Breast epithelium (tissue), 3 donors: ENCODE measurements around the gene SMARCAD1.

Experiments used
- POLR2A ChIP-seq: fragments of 450-650 bp; IDR thresholded peaks from one replicate; pipeline ENCODE4 v1.6.1; 2016; ENCODE audit warnings: antibody characterized with exemption, mild to moderate bottlenecking, moderate library complexity
- TF ChIP-seq, protein P1 (sequence below), 3 donors: fragments of 450-650 bp; IDR thresholded peaks; one replicate each; pipeline ENCODE4 v1.5.1; 2016 to 2017; ENCODE audit warnings: antibody characterized with exemption in 3 of 3, mild to moderate bottlenecking in 3 of 3, moderate library complexity in 3 of 3

DNA sequence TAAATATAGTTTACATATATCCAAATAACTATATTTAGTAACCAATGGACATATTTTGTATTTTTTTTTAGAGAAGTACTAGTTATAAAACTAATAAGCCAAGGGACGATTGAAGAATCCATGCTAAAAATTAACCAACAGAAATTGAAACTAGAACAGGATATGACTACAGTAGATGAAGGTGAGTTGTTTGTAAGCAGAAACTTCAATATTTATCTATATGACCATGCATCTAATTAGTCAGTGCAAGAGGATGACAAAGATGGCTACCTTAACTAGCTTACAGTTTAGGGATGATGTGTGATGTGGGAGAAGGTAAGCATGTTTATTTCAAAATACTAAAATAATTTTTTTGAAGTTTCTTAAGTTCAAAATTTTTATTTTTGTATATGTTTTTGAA is 77.2 kb downstream of the SMARCAD1 start:
- TF ChIP-seq, protein P1, sequence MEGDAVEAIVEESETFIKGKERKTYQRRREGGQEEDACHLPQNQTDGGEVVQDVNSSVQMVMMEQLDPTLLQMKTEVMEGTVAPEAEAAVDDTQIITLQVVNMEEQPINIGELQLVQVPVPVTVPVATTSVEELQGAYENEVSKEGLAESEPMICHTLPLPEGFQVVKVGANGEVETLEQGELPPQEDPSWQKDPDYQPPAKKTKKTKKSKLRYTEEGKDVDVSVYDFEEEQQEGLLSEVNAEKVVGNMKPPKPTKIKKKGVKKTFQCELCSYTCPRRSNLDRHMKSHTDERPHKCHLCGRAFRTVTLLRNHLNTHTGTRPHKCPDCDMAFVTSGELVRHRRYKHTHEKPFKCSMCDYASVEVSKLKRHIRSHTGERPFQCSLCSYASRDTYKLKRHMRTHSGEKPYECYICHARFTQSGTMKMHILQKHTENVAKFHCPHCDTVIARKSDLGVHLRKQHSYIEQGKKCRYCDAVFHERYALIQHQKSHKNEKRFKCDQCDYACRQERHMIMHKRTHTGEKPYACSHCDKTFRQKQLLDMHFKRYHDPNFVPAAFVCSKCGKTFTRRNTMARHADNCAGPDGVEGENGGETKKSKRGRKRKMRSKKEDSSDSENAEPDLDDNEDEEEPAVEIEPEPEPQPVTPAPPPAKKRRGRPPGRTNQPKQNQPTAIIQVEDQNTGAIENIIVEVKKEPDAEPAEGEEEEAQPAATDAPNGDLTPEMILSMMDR (IDR thresholded peaks at IDR 0.05) = no peak
- TF ChIP-seq POLR2A = no peak
